Muscle of arm (tissue), 12 donors: ENCODE measurements around the gene RNF223. TPM values are rescaled to one million over a fixed set of nuclear protein-coding genes. Genes with fewer than 3 reads are reported as not detected.
"Not testable (repeated sequence)": the region's sequence is repeated elsewhere in the genome, so short reads cannot be mapped to it uniquely, and the experiment has no call there.

Experiments
- DNase-seq: peaks from one replicate; pipeline ENCODE4 v3.0.0-alpha.2; 2013
- polyA plus RNA-seq, 12 donors: library from polyadenylated mRNA; unstranded; fragments of 120-200 nt; gene quantifications; one replicate each; pipeline ENCODE4 v1.2.1, GENCODE V29; 2013; ENCODE audit not compliant: insufficient read length in 12 of 12

RNF223 gene
- polyA plus RNA-seq, 12 donors, result 0.09 to 0.43 (median 0.13) TPM; not detected in 7

DNA sequence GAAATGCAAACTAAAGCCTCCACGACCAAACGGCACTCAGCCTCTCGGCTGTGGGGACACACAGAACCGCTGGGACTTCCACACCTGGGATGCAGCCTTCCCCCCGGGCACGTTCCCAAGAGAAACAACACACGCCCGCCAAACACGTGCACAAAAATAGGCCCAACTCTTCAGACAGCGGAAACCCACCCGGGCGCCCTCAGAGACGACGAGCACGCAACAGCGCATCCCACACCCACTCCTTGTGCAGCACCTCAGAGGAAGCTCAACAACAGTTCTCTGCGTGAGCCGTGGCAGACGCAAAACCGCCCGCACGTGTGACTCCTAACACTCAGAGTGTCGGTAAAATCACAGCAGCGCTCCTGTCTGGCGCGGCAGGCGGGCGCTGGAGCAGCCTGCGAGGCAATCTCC lies 36.5 kb upstream of the RNF223 start:
- no peak for DNase-seq

DNA sequence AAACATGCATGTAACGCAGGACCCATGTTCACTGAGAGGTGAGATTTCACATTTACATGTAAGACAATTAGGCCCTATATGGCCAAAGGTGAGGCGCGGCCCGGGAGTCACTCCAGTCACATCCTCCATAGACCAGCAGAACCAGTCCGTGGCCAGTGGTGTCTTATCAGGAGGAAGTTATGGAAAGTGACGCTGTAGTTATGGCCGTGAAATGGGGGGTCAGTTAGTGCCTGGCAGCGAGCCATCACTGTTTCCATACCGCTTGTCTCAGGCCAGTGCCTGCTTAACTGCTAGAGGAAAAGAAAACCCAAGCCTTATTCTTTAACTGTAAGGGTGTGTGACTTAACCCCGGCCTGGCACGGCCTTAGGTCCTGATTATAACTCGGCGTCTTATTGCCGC lies 35.6 kb upstream of the RNF223 start:
- DNase-seq, result no peak

DNA sequence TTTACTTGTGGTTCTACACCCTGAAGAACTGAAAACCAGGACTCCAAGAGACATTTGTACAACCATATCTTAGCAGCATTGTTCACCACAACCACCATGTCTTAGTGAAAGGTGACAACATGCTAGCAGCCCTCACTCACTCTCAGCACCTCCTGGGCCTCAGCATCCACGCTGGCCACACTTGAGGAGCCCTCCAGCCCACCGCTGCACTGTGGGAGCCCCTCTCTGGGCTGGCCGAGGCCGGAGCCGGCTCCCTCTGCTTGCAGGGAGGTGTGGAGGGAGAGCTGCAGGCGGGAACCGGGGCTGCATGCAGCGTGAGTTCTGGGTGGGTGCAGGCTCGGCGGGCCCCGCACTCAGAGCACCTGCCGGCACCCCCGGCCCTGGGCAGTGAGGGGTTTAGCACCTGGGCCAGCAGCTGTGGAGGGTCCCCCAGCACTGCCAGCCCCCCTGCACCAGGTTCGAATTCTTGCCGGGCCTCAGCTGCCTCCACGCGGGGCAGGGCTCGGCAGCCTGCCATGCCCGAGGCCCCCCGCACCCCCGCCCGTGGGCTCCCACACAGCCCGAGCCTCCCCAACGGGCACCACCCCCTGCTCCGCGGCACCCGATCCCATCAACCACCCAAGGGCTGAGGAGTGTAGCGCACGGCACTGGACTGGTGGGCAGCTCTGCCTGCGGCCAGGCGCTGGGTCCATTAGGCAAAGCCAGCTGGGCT lies 32.6 kb upstream of the RNF223 start:
- no peak for DNase-seq

DNA sequence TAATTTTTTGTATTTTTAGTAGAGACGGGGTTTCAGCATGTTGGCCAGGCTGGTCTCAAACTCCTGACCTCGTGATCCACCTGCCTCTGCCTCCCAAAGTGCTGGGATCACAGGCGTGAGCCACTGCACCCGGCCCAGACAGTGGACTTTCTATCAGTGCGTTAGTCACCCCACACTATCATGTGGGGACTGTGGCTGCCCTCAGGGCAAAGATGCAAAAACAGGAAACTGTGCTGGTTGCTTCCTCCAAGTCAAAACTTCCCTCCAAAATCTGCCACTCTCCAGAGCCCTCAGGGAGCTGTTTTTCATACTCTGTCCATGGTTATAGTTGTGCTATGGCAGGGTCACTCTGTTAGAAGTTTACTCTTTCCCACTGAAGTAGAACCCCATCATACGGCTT lies 30.0 kb upstream of the RNF223 start:
- DNase-seq, result not testable (repeated sequence)

DNA sequence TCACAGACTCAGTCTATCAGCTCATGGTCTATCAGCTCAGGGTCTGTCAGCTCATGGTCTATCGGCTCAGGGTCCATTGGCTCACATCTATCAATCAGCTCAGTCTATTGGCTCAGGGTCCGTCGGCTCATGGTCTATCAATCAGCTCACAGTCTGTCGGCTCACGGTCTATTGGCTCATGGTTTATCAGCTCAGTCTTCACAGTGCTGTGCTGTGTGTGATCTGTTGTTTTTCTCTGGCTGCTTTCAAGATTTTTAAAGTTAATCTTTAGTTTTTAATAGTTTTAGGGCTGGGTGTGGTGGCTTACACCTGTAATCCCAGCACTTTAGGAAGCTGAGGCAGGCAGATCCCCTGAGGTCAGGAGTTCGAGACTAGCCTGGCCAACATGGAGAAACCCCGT lies 27.4 kb upstream of the RNF223 start:
- no peak for DNase-seq

DNA sequence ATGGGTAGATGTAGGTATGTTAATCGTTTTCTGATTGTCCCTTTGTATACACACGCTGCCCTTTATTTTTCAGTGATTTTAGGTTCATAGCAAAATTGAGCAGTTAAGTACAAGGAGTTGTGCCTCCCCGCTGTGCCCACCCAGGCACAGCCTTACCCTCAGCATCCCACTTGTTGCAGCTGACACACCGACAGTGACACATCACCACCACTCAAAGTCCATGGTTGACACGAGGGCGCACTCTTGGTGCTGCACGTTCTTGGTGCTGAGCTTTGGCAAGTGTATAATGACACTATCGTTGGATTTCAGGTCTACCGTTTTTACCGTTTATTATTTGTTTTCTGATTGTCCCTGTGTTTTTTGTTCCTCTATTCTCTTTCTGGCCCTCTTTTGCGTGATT lies 26.2 kb upstream of the RNF223 start:
- DNase-seq, result no peak

DNA sequence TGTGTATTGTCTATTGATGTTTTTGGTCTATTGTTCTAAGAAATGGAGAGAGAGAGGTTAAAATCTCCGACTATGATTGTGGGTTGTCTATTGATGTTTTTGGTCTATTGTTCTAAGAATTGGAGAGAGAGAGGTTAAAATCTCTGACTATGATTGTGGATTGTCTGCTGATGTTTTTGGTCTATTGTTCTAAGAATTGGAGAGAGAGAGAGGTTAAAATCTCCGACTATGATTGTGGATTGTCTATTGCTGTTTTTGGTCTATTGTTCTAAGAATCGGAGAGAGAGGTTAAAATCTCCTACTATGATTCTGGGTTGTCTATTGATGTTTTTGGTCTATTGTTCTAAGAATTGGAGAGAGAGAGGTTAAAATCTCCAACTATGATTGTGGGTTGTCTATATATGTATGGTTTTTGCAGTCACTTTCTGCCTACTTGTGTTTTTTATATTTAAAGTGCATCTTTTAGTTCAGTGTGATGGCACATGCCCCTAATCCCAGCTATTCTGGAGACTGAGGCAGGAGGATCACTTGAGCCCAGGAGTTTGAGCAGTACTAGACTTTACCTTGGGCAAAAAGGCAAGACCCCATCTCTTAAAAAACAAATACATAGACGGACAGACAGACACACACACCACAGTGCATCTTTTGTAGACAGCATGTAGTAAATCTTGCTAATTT lies 25.5 kb upstream of the RNF223 start:
- no peak for DNase-seq

DNA sequence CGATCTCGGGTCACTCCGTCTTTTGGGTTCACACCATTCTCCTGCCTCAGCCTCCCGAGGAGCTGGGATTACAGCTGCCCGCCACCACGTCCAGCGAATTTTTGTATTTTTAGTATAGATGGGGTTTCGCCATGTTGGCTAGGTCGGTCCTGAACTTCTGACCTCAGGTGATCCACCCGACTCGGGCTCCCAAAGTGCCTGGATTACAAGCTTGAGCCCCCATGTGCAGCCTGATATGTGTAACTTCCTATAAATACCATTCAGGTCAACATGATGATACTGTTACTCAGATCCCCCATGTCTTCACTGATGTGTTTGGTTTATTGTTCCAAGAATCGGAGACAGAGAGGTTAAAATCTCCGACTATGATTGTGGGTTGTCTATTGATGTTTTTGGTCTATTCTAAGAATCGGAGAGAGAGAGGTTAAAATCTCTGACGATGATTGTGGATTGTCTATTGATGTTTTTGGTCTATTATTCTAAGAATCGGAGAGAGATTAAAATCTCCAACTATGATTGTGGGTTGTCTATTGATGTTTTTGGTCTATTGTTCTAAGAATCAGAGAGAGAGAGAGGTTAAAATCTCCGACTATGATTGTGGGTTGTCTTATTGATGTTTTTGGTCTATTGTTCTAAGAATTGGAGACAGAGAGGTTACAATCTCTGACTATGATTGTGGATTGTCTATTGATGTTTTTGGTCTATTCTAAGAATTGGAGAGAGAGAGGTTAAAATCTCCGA lies 24.7 kb upstream of the RNF223 start:
- DNase-seq, result no peak

DNA sequence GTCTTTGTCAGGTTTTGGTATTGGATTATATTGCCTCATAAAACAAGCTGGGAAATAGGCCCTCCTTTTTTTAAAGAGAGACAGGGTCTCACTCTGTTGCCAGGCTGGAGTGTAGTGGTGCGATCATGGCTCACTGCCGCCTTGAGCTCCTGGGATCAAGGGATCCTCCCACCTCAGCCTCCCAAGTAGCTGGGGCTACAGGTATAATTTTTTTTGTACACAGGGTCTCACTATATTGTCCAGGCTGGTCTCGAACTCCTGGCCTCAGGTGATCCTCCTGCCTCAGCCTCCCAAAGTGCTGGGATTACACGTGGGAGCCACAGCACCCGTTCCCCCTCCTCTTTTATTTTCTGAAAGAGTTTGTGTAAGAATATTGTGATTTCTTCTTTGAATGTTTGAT lies 22.0 kb upstream of the RNF223 start:
- not testable (repeated sequence) for DNase-seq

DNA sequence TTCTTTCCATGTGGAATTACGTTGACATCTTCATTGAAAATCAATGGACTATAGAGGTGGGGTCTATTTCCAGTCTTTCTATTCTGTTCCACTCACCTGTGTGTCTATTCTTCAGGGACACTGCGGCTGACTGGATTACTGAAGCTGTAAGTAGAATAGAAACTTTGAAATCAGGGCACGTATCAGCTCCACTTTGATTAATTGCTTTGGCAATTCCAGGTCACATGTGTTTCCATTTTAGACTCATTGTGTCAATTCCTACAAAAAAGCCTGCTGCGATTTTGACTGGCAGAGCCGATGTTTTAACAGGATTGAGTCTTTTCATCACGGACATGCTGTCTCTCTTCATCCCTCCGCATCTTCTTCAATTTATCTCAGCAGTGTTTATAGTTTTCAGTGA lies 20.9 kb upstream of the RNF223 start:
- DNase-seq, result no peak

DNA sequence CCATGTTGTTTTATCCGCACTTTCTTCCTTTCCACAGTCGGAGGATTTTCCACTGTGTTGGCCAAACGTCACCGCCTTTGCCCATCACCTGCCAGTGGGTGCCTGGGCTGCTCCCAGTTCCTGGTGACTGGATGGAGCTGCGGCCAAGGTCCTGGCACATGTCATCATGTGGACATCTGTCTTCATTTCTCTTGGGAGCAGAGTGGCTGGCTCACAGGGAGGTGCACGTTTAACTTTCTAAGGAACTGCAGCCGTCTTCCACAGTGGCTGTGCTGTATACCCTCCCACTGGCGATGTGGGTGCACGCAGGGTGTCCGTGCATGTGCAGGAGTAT lies 19.5 kb upstream of the RNF223 start:
- DNase-seq, result no peak

DNA sequence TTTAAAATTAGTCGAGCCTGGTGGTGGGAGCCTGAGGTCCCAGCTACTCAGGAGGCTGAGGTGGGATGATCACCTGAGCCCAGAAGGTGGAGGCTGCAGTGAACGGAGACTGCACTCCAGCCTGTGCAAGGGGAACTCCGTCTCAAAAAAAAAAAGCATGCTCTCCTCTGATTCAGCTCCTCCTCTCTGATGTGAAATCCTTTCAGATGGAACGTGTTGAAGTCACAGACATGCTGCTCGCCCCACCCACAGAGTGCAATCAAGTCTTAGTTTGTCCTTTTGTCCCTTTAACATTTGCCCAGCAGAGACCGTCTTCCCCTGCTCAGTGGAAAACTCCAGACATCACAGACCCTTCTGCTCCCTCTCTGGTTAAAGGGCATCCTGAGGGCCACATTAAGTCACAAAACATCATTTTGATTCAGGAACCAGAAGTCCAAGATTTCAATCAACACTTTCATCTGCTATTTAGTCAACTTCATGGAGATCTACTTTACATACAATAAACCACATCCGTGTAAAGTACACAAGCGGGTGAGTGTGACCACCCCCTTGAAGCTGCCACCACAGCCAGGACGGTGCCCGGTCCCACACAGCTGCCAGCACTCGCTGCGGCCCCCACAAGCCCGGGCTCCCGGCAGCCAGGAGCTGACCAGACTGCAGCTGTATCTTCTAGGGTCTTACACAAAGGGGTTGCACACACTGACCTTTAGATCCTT lies 18.9 kb upstream of the RNF223 start:
- DNase-seq, result no peak

DNA sequence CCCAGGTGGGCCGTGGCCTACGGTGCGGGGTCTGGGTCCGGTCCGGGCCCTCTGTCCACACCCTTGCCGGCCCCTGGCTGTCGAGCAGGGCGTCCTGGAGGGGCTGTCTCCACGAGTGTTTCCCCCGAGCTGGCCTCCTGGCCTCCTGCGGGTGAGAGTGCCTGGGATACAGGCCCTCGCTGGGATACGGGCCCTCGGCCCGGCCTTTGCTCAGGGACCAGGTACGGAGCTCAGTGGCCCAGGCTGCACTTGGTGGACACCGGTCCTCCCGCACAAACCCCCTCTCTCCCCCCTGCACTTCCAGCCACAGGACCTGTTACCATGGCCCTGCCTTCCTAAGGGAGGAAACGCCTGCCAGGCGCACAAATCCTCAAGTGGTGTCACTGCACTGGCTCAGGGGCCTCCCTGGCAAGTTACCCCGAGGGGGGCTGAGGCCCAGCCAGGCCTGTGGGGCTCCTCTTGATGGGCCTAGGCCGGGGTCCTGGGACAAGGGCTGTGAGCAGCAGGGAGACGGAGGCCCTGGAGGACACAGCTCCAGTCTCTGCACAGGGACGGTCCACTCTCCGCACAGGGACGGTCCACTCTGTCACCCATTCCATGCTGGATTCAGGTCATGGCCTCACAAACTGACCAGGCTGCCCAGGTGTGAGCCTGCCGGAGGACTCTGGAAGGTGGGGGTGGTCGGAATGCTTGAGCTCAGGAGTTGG lies 18.2 kb upstream of the RNF223 start:
- no peak for DNase-seq

DNA sequence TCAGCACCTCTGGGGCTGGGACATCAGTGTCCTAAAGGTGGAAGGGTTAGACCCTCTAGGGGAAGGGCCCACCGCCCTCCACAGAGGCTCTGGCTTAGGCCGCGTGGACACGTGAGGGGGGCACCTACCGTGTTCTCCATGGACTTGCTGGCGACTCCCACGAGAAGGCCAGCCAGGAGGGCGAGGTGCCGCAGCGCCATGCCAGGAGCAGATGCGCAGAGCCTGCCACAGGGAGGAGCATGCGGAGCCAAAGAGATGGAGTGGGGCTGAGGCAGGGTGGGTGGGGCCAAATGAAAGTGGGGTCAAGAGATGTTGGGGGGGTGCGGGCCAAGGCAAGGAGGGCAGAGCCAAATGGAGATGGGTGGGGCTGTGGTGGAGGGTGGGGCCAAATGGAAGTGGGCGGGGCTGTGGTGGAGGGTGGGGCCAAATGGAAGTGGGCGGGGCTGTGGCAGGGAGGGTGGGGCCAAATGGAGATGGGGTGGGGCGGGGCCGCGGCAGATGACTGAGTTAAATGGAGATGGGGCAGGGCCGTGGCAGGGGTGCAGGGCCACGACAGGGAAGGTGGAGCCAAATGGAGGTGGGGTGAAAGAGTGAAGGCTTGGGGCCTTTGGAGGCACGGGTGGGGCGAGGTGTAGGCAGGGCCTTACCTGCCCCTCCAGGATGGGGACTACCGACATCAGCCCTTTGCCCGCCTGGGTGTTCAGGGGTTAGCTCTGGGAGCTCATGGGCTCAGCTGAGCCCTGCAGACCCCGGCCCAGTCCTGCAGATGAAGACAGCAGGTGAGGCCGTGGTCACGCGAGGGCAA lies 17.4 kb upstream of the RNF223 start:
- no peak for DNase-seq

DNA sequence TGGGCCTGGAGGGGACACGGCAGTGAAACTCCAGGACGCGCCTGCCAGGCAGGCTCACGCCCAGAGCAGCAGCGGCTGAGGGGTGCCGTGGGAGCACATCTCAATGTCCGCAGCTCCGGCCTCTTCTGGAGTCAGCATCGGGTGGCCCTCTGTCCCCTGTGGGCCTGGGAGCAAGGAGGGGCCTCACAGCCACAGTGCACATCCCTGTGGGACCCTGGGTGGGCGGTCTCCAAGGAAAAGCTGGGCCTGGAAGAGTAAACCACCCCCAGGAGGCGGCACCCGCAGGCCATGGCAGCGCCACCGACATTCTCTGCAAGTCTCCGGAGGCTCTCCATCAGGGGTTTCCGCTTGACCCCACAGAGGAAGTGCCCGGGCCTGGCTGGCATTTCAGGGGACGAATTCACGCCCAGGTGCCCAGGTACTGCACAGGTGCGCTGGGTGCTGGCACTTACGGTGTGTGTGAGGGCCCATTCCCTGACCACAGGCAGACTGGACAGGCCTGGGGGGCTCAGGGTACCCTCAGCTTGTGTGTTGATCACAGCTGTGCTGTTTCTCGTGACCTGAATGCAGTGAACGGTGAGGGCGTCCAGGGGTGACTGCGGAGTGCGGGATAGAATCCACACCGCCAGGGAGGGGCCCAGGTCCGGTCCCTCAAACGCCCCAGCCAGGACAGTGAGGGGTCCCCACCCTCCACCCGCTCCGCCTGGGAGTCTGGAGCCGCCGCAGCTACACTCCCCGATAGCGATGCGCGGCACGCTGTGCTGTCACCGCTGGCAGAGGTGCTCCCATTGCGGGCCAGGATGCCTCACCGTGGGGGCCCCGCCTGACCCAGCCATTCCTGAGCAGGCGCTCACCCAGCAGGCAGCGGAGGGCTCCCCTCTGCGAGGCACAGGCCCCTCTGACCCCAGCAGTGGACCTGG lies 16.6 kb upstream of the RNF223 start:
- no peak for DNase-seq

DNA sequence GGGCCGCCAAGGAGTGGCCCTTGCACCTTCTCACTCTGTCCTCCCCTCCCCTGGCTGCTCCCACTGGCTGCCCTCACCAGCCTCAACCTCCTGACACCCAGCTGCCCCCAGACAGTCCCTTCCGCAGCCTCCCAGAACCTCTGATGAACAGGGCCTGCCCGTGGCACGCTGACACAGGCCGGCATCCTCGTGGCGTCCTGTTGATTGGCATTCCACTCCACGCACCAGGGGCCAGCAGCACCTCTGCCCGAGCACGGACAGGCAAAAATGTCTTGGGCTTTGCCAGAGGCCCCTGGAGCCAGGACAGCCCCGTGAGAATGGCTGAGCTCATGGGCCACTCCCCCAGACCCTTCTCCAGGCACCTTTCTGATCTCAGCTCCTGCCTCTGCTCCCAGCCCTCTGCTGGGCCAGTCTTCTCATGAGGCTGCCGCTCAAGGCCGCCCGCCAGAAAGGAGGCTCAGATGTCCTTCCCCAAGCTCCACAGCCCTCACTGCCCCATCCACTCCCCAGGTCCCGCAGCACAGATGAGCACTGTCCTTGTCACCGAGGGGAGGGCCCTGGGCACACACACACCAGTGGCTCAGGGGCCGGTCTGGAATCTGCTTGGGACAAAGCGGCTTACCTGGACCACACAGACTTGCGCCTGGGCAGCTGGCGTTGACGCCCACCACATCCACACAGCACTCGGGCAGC lies 15.8 kb upstream of the RNF223 start:
- no peak for DNase-seq

DNA sequence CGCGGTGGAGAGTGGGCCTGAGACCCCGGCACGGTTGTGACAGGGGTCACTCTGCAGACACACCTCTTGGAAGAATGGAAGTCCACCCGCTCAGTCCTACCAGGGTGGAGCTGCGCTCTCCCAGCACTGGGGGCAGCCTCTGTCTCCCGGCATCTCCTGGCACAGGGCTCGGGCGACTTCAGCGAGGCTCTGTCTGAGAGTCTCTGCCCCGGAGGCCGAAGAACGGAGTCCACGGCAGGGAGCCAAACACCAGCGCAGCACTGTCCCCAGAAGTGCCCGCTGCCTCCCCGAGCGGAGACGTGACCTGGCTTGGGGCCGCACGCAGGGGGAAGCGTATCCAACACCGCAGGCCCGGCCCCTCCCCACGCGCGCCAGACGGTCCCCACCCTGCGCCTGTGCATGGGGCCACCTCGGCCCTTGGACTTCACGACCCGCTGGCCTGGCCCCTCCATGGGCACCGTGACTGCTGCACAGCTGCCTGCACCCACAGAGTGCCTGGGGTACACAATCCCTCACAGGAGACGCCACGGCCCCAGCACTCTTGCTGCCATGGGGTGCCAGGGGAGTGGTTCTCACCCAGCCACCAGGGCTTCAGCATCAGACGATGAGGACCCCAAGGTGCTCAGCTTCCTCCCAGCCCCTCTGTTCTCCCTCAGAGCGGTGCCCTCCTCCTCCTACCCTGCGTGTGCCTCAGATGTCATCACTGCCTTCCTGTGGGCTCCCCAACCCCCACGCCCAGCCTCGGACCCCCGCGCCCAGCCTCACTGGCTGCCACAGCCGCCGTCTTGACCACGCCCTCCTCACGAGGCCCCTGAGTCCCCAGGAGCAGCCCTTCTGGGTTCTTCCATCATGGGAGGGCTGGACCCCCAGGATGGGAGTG lies 14.9 kb upstream of the RNF223 start:
- DNase-seq, result no peak
